ENCODE data around the gene RPL11.

GRCh38 chr1:23719162-23719820, 27.7 kb downstream of the RPL11 start:
- TF ChIP-seq, protein P1, sequence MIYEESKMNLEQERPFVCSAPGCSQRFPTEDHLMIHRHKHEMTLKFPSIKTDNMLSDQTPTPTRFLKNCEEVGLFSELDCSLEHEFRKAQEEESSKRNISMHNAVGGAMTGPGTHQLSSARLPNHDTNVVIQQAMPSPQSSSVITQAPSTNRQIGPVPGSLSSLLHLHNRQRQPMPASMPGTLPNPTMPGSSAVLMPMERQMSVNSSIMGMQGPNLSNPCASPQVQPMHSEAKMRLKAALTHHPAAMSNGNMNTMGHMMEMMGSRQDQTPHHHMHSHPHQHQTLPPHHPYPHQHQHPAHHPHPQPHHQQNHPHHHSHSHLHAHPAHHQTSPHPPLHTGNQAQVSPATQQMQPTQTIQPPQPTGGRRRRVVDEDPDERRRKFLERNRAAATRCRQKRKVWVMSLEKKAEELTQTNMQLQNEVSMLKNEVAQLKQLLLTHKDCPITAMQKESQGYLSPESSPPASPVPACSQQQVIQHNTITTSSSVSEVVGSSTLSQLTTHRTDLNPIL (CRISPR knock-in tag; IDR thresholded peaks at IDR 0.05; ENCODE audit: low read depth), result no peak
- TF ChIP-seq ZFP30 (CRISPR knock-in tag; IDR thresholded peaks at IDR 0.05) (no peak), PPARA (CRISPR knock-in tag; IDR thresholded peaks at IDR 0.05; ENCODE audit: borderline replicate concordance) (no peak), ZC3H10 (CRISPR knock-in tag; IDR thresholded peaks at IDR 0.05) (no peak), ZFP3 (CRISPR knock-in tag; IDR thresholded peaks at IDR 0.05) (no peak), BACH2 (CRISPR knock-in tag; IDR thresholded peaks at IDR 0.05; ENCODE audit: borderline replicate concordance) (no peak), RARB (CRISPR knock-in tag; IDR thresholded peaks at IDR 0.05) (no peak), ISL1 (CRISPR knock-in tag; IDR thresholded peaks at IDR 0.05) (no peak), PATZ1 (CRISPR knock-in tag; IDR thresholded peaks at IDR 0.05; ENCODE audit: borderline replicate concordance) (no peak), ZNF70 (CRISPR knock-in tag; IDR thresholded peaks at IDR 0.05) (no peak), GLIS3 (CRISPR knock-in tag; IDR thresholded peaks at IDR 0.05) (no peak), OSR1 (CRISPR knock-in tag; IDR thresholded peaks at IDR 0.05) (no peak)
- TF ChIP-seq, protein P2, sequence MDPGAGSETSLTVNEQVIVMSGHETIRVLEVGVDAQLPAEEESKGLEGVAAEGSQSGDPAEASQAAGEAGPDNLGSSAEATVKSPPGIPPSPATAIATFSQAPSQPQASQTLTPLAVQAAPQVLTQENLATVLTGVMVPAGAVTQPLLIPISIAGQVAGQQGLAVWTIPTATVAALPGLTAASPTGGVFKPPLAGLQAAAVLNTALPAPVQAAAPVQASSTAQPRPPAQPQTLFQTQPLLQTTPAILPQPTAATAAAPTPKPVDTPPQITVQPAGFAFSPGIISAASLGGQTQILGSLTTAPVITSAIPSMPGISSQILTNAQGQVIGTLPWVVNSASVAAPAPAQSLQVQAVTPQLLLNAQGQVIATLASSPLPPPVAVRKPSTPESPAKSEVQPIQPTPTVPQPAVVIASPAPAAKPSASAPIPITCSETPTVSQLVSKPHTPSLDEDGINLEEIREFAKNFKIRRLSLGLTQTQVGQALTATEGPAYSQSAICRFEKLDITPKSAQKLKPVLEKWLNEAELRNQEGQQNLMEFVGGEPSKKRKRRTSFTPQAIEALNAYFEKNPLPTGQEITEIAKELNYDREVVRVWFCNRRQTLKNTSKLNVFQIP (CRISPR knock-in tag; IDR thresholded peaks at IDR 0.05; ENCODE audit: borderline replicate concordance, low read depth), result no peak
